Epithelial cell of alveolus of lung (primary cell): Measurements from ENCODE around the gene INHBE. TPM values are rescaled to one million over a fixed set of nuclear protein-coding genes. Genes with fewer than 3 reads are reported as not detected.

Source experiments
- total RNA-seq: library from RNA; depleted of rRNA; stranded (reverse); fragments of >200 nt; gene quantifications from 2 replicates; pipeline ENCODE4 v1.2.1, GENCODE V29; 2015

INHBE gene
- 0.24 and 12.4 TPM in 2 replicates for total RNA-seq

GRCh38 chr12:57454566-57455373 lies at the start of gene INHBE:
Gene INHBE, plus strand, starts transcription at chr12:57455307. Its CDS starts 230 bp downstream, at chr12:57455537.

GRCh38 chr12:57430931-57431566 lies 24.1 kb upstream of the INHBE start, which contains the start of gene R3HDM2:
Gene R3HDM2, minus strand, starts transcription at chr12:57431043. Its CDS starts 120,615 bp downstream, at chr12:57310428.

GRCh38 chr12:57434517-57435223 lies 20.4 kb upstream of the INHBE start, which contains the start of gene INHBC:
Gene INHBC, plus strand, starts transcription at chr12:57434784. Its CDS starts 103 bp downstream, at chr12:57434887.

GRCh38 chr12:57459750-57460467 lies 4.8 kb downstream of the INHBE start, which contains the start of gene GLI1:
Gene GLI1, plus strand, starts transcription at chr12:57459785. Its CDS starts 3,907 bp downstream, at chr12:57463692.

GRCh38 chr12:57479376-57480115 lies 24.4 kb downstream of the INHBE start, which contains the start of gene ARHGAP9:
Gene ARHGAP9, minus strand, starts transcription at chr12:57479866. Its CDS starts 460 bp downstream, at chr12:57479406.

GRCh38 chr12:57487597-57488401 lies 32.7 kb downstream of the INHBE start, which contains the start of gene MARS1:
Gene MARS1, plus strand, starts transcription at chr12:57488068. Its CDS starts 23 bp downstream, at chr12:57488091.

Other genes starting within 250 kb of the INHBE start
- 3.4 and 7.5 TPM in 2 replicates for gene NXPH4, start 238.5 kb upstream of the INHBE start, total RNA-seq
- 276 and 355 TPM in 2 replicates for gene SHMT2, start 225.6 kb upstream of the INHBE start, total RNA-seq
- 0.26 and 4.5 TPM in 2 replicates for gene STAC3, start 204.1 kb upstream of the INHBE start, total RNA-seq
- 20.2 and 33.9 TPM in 2 replicates for gene R3HDM2, start 24.3 kb upstream of the INHBE start, total RNA-seq
- not detected in 2 replicates for gene INHBC, start 20.5 kb upstream of the INHBE start, total RNA-seq
- gene GLI1, start 4.5 kb downstream of the INHBE start, total RNA-seq: 2.7 and 4.9 TPM in 2 replicates
- gene ARHGAP9, start 24.6 kb downstream of the INHBE start, total RNA-seq: 0.26 and 2.2 TPM in 2 replicates
- 64.7 and 148 TPM in 2 replicates for gene MARS1, start 32.8 kb downstream of the INHBE start, total RNA-seq
- 9.1 and 17.7 TPM in 2 replicates for gene DDIT3, start 65.2 kb downstream of the INHBE start, total RNA-seq
- 7.5 and 13.1 TPM in 2 replicates for gene MBD6, start 67.5 kb downstream of the INHBE start, total RNA-seq
- 177 and 194 TPM in 2 replicates for gene DCTN2, start 91.9 kb downstream of the INHBE start, total RNA-seq
- 0.72 and 0.91 TPM in 2 replicates for gene KIF5A, start 94.7 kb downstream of the INHBE start, total RNA-seq
- gene PIP4K2C, start 135.9 kb downstream of the INHBE start, total RNA-seq: 11.4 and 18.5 TPM in 2 replicates
- gene DTX3, start 149.5 kb downstream of the INHBE start, total RNA-seq: 21.2 and 22.9 TPM in 2 replicates
- gene ARHGEF25, start 156.1 kb downstream of the INHBE start, total RNA-seq: 13.8 and 22.4 TPM in 2 replicates
- gene B4GALNT1, start 177.9 kb downstream of the INHBE start, total RNA-seq: 0.08 and 7.6 TPM in 2 replicates
- 175 and 282 TPM in 2 replicates for gene OS9, start 238.8 kb downstream of the INHBE start, total RNA-seq